Coronary artery (tissue), 2 donors: ENCODE results near the gene LMF1.
"Not testable (repeated sequence)": the region's sequence is repeated elsewhere in the genome, so short reads cannot be mapped to it uniquely, and the experiment has no call there.

Source experiments
- DNase-seq: peaks from one replicate; pipeline ENCODE4 v3.0.0-alpha.2; 2017; ENCODE audit warnings: low spot score
- H3K27ac ChIP-seq, 2 donors: fragments of 200-600 bp; sonication (generic); one replicate each; pipeline ENCODE4 v1.5.1; 2016 to 2019
- H3K4me3 ChIP-seq: fragments of 200-600 bp; sonication (generic); 2 replicates; pipeline ENCODE4 v1.5.1; 2016; ENCODE audit warnings: mild to moderate bottlenecking, moderate library complexity
- CTCF ChIP-seq: fragments of 200-600 bp; sonication (generic); IDR thresholded peaks from one replicate; pipeline ENCODE4 v1.5.1; 2019; ENCODE audit warnings: antibody characterized with exemption

Gene LMF1

DNA sequence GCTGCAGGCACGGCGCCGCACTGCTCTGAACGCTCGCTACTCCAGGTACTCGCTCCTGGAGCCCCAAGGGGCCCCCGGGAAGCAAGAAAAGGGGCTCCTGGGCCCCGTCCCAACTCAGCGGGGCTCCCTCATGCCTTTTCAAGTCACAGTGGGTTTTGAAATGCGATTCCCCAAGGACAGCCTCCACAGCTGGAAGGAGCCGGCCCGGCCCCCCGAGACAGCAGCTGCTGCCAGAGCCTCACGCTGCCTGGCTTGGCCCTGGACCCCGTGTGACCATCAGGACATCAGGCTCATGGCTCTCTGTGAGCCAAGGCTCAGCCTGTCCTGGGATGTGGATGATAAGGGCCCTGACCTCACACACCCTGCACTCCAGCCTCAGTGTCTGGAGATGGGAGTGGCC is 80.6 kb downstream of the LMF1 start:
- Histone ChIP-seq H3K27ac (no peak overlapping the region), H3K4me3 (no peak overlapping the region)
- DNase-seq, result no peak
- TF ChIP-seq CTCF, result no peak

GRCh38 chr16:889586-889985 is 81.2 kb downstream of the LMF1 start:
- Histone ChIP-seq H3K4me3 (no peak overlapping the region), H3K27ac (no peak overlapping the region)
- DNase-seq, result no peak
- TF ChIP-seq CTCF, result no peak

GRCh38 chr16:888901-889570 is 81.7 kb downstream of the LMF1 start:
- H3K27ac ChIP-seq, result no peak overlapping the region
- DNase-seq, result no peak
- no peak for TF ChIP-seq CTCF

DNA sequence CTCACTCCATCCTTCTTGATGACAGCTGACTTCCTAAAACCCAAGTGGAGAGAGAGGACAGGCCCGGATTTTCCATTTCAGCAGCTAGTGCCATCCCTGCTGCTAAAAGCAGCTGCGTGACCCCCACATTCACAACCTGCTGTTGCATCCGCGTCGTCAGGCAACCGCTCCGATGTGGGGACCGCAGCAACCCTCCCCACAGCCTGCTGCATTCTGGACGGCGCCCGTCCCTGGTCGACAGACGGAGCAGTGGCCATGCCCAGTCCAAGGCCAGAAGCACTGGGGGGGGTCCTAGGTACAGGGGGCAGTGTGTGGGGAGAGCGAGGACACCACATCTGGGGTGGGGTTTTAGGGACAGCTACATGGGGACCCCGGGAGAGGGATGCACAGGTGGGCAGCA is 82.3 kb downstream of the LMF1 start:
- DNase-seq, H3K27ac ChIP-seq, H3K4me3 ChIP-seq: not testable (repeated sequence)

More at GRCh38 chr16:888901-889570, 81.7 kb downstream of the LMF1 start:
- no peak overlapping the region for H3K4me3 ChIP-seq

GRCh38 chr16:887846-888245 is 82.9 kb downstream of the LMF1 start:
- no peak overlapping the region for H3K4me3 ChIP-seq
- TF ChIP-seq CTCF, result no peak
- no peak for DNase-seq
- H3K27ac ChIP-seq, result no peak overlapping the region

GRCh38 chr16:886802-887731 is 83.7 kb downstream of the LMF1 start:
- DNase-seq, result no peak
- Histone ChIP-seq H3K4me3 (no peak overlapping the region), H3K27ac (no peak overlapping the region)
- TF ChIP-seq CTCF, result no peak

GRCh38 chr16:886084-886543 is 84.7 kb downstream of the LMF1 start:
- no peak for TF ChIP-seq CTCF
- Histone ChIP-seq H3K27ac (no peak overlapping the region), H3K4me3 (no peak overlapping the region)
- no peak for DNase-seq
